ENCODE data around the gene AEBP2. TPM values are rescaled to one million over a fixed set of nuclear protein-coding genes. Genes with fewer than 3 reads are reported as not detected.

AEBP2 gene
- total and polyA plus RNA-seq, 9 of the 15 experiments (the other 6 are each of a cell fraction or from before 2014, with no cell fraction given) = 5.7 to 43.7 (median 10.3) TPM

DNA sequence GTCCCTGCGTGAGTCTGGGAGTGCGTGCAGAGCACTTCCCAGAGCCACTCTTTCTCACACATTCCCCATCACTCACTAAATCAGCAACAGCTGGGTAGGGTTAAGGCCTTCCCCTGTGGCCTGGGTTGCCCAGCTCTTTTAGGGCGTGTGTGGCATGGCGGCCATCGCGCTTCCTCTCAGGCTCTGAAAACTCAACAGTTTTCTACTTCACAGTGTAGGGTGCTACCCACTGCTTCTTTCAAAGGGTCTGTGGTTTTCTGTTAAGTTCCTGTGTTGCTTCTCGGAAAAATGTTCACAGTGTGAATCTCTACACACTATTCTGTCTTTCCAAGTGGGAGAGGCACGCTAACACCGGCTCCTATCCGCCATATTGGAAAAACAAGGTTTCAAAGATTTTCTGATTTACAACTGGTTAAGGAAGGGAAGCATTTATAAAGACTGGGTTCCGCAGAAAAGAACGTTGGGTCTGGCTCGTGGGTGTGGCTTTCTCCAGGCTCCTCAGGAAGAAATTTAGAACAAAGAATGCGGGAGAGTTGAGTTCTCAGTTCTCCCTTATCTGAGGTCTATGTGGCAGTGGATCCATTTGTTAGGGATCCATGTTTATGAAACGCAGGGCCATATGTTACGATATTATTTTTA, 34.9 kb upstream of the AEBP2 start:
- no peaks in the 10 kb centered on the region; a peak in 2 of 5 replicates for H3K4me1 ChIP-seq (replicated peaks in 1 of 2; ENCODE audit: control insufficient read depth in 2 of 2, insufficient read depth in 2 of 2, low read length in 2 of 2)
- H3K27me3 ChIP-seq (ENCODE audit: control insufficient read depth in 2 of 2, insufficient read depth in 2 of 2, low read length in 2 of 2) = peaks cover 0 to 9% of the 10 kb centered on the region in 2 experiments; a peak in 3 of 5 replicates
- ChIA-PET POLR2A (no interaction called here), CTCF (ENCODE audit: low intra/inter-chr PET ratio) (no interaction called here)
- H3K9me3 ChIP-seq (replicated peaks; ENCODE audit: control insufficient read depth, insufficient read depth, low read depth, low read length) = no peaks in the 10 kb centered on the region
- BruUV-seq (replicated peaks) = no TSS peak
- peak overlapping the region; percentile 50; the same call in 1 of the 2 replicates for H3K4me2 ChIP-seq (ENCODE audit: insufficient read depth, low read length)
- intact Hi-C loops (cut with micrococcal nuclease) = no loop called here
- FAIRE-seq (no peak), ATAC-seq (no peak), DNase-seq (ENCODE audit: extremely low read depth in 1 of 4, low spot score in 3 of 4) (no peak)
- in situ Hi-C loops (cut with MboI) = no loop called here
- H3K36me3 ChIP-seq (ENCODE audit: control insufficient read depth, insufficient read depth, low read length) = no peaks in the 10 kb centered on the region
- no peak overlapping the region for H3K9ac ChIP-seq (ENCODE audit: insufficient read depth in 1 of 2, low read depth in 2 of 2, low read length in 2 of 2)
- H3K9me1 ChIP-seq (ENCODE audit: control insufficient read depth, insufficient read depth, low read length) = no peaks in the 10 kb centered on the region
- H3K27ac ChIP-seq (ENCODE audit: extremely low read depth, low read depth, low read length) = no peak overlapping the region
- 62% methylated on average over 11 of the region's 16 CpGs for WGBS (ENCODE audit: insufficient coverage, low coverage, missing lambda C conversion rate)
- no peak overlapping the region for H3K4me3 ChIP-seq
- TF ChIP-seq ZC3H4 (CRISPR knock-in tag; IDR thresholded peaks at IDR 0.05; ENCODE audit: borderline replicate concordance) = no peak
- no peak for TF ChIP-seq ZNF140 (CRISPR knock-in tag; IDR thresholded peaks at IDR 0.05)
- TF ChIP-seq, protein P1, sequence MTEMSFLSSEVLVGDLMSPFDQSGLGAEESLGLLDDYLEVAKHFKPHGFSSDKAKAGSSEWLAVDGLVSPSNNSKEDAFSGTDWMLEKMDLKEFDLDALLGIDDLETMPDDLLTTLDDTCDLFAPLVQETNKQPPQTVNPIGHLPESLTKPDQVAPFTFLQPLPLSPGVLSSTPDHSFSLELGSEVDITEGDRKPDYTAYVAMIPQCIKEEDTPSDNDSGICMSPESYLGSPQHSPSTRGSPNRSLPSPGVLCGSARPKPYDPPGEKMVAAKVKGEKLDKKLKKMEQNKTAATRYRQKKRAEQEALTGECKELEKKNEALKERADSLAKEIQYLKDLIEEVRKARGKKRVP (CRISPR knock-in tag; IDR thresholded peaks at IDR 0.05) = no peak
- TF ChIP-seq PRMT5 (CRISPR knock-in tag; IDR thresholded peaks at IDR 0.05) = no peak
- TF ChIP-seq ZNF282 (CRISPR knock-in tag; IDR thresholded peaks at IDR 0.05) = no peak
- TF ChIP-seq, protein P2, sequence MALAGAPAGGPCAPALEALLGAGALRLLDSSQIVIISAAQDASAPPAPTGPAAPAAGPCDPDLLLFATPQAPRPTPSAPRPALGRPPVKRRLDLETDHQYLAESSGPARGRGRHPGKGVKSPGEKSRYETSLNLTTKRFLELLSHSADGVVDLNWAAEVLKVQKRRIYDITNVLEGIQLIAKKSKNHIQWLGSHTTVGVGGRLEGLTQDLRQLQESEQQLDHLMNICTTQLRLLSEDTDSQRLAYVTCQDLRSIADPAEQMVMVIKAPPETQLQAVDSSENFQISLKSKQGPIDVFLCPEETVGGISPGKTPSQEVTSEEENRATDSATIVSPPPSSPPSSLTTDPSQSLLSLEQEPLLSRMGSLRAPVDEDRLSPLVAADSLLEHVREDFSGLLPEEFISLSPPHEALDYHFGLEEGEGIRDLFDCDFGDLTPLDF (CRISPR knock-in tag; IDR thresholded peaks at IDR 0.05) = no peak
- TF ChIP-seq, protein P3, sequence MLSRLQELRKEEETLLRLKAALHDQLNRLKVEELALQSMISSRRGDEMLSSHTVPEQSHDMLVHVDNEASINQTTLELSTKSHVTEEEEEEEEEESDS (CRISPR knock-in tag; IDR thresholded peaks at IDR 0.05) = no peak
- H2AFZ ChIP-seq (ENCODE audit: low read depth, low read length) = peak overlapping the region; percentile 37
- no peaks in the 10 kb centered on the region for H4K20me1 ChIP-seq (replicated peaks; ENCODE audit: control insufficient read depth, insufficient read depth, low read length)
- H3K79me2 ChIP-seq (ENCODE audit: control insufficient read depth, insufficient read depth, low read length) = no peaks in the 10 kb centered on the region

Data from K562 (cell line).